Adrenal gland (tissue), 5 donors: ENCODE data around the gene KLHDC7A.

ENCODE experiments used
- POLR2A ChIP-seq, 2 donors: fragments of 450-650 bp; IDR thresholded peaks; one replicate each; pipeline ENCODE4 v1.6.1; 2017; ENCODE audit warnings: antibody characterized with exemption in 2 of 2, mild to moderate bottlenecking in 2 of 2, moderate library complexity in 1 of 2
- TF ChIP-seq, protein P1 (sequence below), 6 experiments: fragments of 450-650 bp in 4 of 6; fragments of 200-600 bp in 2 of 6; sonication (generic) in 1 of 6; IDR thresholded peaks; 1 replicate in 5 of 6; 2 replicates in 1 of 6; pipeline versions ENCODE4 v1.5.1 to v1.8.0; 2016 to 2021; ENCODE audit warnings: antibody characterized with exemption in 6 of 6, mild to moderate bottlenecking in 2 of 6, moderate library complexity in 1 of 6
- donor health status: DM: no; HTN: no; CAD: no.

DNA sequence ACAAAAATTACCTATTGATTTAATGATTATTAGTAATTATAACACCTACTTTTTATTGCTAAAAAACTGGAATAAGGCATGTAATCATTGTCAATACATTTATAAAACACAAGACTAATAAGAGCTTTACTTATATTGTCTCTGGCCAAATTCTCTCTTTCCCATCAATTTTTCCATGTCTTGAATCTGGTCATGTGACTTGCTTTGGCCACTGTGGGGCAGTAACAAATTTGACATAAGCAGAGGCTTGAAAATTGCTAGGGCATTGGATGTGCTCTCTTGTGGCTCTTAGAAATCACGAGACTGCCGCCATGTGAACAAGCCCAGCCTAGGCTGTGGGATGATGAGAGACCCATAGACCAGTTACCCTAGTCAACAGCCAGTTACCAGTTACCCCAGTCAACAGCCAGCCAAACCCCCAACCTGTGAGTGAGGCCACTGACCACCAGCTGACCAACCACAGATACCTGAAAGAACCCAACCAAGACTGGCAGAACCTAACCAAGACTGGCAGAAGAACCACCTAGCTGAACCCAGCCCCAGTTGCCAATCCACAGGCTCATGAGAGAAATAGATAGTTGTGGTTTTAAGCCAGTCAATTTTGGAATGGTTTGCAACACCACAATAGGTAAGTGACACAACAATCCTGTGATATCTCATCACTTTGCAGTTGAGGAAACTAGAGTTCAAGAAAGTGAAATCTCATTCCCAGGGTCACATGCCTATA lies 8.8 kb downstream of the KLHDC7A start:
- TF ChIP-seq, protein P1, sequence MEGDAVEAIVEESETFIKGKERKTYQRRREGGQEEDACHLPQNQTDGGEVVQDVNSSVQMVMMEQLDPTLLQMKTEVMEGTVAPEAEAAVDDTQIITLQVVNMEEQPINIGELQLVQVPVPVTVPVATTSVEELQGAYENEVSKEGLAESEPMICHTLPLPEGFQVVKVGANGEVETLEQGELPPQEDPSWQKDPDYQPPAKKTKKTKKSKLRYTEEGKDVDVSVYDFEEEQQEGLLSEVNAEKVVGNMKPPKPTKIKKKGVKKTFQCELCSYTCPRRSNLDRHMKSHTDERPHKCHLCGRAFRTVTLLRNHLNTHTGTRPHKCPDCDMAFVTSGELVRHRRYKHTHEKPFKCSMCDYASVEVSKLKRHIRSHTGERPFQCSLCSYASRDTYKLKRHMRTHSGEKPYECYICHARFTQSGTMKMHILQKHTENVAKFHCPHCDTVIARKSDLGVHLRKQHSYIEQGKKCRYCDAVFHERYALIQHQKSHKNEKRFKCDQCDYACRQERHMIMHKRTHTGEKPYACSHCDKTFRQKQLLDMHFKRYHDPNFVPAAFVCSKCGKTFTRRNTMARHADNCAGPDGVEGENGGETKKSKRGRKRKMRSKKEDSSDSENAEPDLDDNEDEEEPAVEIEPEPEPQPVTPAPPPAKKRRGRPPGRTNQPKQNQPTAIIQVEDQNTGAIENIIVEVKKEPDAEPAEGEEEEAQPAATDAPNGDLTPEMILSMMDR (IDR thresholded peaks at IDR 0.05): no peak
- TF ChIP-seq POLR2A (IDR thresholded peaks at IDR 0.05): no peak
